Muscle of arm (tissue), 12 donors: Measurements from ENCODE around the gene ELMO1. TPM values are rescaled to one million over a fixed set of nuclear protein-coding genes. Genes with fewer than 3 reads are reported as not detected.

ENCODE experiments used
- DNase-seq: peaks from one replicate; pipeline ENCODE4 v3.0.0-alpha.2; 2013
- polyA plus RNA-seq, 12 donors: library from polyadenylated mRNA; unstranded; fragments of 120-200 nt; gene quantifications; one replicate each; pipeline ENCODE4 v1.2.1, GENCODE V29; 2013; ENCODE audit not compliant: insufficient read length in 12 of 12

ELMO1 gene
- polyA plus RNA-seq, 12 donors, result 20.7 to 36.5 (median 29.4) TPM; not detected in 1

GRCh38 chr7:37476428-37476827, 27.8 kb upstream of the ELMO1 start:
- no peak for DNase-seq

DNA sequence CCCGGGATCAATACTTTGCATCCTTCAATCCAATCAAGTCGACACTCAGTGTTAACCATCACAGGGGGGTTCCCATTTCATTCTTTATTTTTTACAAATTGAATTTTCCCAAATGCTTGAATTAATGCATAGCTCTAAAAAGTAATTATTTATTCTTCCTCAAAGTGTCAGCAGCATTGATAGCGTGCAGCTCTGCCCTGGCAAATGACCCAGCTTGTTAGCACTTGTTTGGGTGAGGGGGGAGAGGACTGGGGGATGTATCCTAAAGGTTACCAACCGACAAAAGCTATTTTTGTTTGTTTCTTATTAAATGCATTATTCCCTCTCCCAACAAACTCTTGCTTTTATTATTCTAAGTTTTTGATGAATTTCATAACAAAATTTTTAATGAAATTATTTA, 27.0 kb upstream of the ELMO1 start:
- no peak for DNase-seq

GRCh38 chr7:37471619-37472018, 23.0 kb upstream of the ELMO1 start:
- DNase-seq, result no peak

DNA sequence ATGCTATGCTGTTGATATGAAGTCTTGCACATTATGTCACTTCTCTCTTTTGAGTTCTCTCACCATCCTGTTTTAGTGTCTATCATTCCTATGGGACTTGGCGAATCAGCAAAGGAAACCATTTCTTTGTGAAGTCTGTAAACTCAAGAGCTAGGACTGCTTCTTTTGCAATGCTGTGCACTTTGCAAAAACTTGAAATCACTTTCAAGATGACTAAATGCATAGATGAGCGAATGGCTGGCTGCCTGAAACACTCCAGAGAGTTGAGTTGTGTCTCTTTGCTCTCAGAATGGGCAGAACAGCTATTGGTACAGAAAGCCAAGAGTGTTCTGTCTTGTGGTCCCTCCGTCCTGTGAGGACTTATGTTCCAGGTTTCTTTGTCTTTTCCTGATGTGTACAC, 18.3 kb upstream of the ELMO1 start:
- no peak for DNase-seq

- DNase-seq, result no peak
These were observed 13.5 kb upstream of the ELMO1 start for GRCh38 chr7:37462138-37462537.

GRCh38 chr7:37455081-37455480, 6.4 kb upstream of the ELMO1 start:
- no peak for DNase-seq

- DNase-seq, result no peak
These were observed 3.7 kb upstream of the ELMO1 start for GRCh38 chr7:37452346-37452745.

DNA sequence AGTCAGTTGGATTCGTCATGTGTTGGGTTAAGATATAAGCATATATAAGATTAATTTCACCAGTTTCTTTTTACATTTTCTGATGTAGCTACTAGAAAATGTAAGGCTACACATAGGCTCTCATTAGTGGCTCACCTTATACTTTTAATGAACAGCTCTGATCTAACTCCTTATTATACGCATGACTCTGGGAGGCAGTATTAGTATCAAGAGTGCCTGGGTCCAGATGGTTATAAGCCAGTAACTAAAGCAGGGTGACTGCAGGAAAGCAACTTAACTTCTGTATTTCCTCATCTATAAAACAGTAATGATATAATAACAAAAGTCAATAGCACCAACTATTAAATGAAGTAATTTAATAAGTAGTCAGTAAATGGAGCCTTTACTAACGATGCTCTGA, 1.4 kb upstream of the ELMO1 start:
- no peak for DNase-seq

DNA sequence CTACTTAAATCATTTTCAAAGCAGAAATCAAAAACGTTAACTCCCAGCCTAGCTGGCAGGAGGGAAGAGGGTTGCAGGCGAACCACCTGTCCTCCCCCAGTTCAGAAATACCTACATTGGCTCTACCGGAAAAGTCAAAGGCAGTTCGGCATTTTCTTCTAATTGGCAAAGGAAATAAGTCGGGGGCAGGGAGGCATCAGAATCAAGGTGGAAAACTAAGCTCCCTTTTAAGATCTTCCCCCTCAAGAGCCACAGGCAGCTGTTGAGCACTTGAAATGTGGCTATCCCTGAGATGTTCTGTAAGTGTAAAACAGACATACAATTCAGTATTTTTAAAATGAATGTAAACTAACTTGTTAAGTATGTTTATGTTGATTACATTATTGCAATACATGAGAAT, 957 bp upstream of the ELMO1 start:
- no peak for DNase-seq

GRCh38 chr7:37448011-37448635, 541 bp downstream of the ELMO1 start:
- no peak for DNase-seq

DNA sequence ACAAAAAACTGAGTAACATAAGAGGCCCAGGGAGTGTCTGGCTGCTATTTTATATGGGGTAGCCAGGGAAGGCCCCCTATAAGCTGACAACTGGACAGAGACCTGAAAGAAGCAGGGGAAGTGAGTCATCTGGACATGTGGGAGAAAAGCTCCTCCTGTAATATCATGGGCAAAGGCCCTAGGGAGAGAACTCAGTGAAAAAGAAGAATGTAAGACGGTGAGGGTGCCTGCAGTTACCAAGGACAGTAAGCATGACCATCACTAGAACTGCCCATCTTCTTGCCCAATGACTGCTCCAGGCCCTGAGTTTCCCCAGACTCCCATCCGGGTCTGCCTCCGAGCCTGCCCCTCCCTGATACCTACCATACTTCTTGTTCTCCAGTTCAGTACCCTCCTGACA, 2.3 kb downstream of the ELMO1 start:
- no peak for DNase-seq

GRCh38 chr7:37445790-37446189, 2.9 kb downstream of the ELMO1 start:
- DNase-seq, result no peak

DNA sequence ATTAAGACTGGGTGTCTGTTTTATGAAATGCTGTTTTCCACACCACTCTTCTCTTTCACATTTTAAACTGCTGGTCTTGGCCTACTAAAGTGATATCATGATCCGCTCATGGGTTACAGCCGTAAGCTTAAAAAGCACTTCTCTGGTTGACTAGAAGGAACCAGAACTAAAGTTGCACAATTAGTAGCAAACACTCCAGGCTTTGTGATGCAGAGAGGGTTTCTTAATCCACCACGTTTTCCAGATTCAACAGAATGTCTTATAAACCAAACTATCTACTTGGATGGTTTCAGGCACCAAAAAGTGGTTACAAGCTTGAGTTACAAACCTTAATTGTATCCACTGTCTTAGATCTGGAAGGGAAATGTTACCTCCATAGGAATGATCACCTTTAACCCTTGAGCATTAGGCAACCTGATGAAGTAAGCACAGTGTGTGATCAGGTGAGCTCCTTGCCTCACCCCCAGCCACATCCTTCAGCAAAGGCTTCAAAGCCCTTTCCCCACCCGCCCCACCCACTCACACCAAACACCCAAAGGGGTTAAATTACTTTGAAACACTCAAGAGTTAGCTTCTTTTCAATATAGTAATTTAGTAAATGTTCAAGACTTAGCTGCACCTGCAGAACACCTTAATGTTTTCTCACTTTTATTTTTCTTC, 3.5 kb downstream of the ELMO1 start:
- no peak for DNase-seq

- no peak for DNase-seq
These were observed 5.0 kb downstream of the ELMO1 start for GRCh38 chr7:37443627-37444026.

GRCh38 chr7:37442268-37442667, 6.4 kb downstream of the ELMO1 start:
- no peak for DNase-seq

DNA sequence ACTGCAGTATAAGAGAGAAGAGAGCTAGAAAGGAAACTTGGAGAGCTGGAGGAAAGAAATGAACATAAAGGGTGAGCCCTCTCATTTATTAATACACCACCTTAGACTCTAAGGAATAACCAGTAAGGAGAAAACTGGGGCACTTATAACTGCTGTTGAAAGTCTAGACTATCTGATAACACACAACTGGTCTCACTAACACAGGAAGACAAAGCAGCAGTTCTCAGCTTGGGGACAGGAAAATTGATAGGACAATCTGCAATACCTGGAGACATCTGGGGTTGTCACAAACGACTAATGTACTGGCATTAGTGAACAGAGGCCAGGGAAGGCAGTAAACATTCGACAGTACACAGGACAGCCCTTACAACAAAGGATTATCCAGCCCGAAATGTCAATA, 6.8 kb downstream of the ELMO1 start:
- DNase-seq, result no peak

- DNase-seq, result no peak
These were observed 7.3 kb downstream of the ELMO1 start for GRCh38 chr7:37441386-37441760.

- no peak for DNase-seq
These were observed 7.8 kb downstream of the ELMO1 start for GRCh38 chr7:37440738-37441385.

GRCh38 chr7:37439653-37440026, 9.0 kb downstream of the ELMO1 start:
- no peak for DNase-seq

GRCh38 chr7:37438906-37439652, 9.6 kb downstream of the ELMO1 start:
- no peak for DNase-seq

DNA sequence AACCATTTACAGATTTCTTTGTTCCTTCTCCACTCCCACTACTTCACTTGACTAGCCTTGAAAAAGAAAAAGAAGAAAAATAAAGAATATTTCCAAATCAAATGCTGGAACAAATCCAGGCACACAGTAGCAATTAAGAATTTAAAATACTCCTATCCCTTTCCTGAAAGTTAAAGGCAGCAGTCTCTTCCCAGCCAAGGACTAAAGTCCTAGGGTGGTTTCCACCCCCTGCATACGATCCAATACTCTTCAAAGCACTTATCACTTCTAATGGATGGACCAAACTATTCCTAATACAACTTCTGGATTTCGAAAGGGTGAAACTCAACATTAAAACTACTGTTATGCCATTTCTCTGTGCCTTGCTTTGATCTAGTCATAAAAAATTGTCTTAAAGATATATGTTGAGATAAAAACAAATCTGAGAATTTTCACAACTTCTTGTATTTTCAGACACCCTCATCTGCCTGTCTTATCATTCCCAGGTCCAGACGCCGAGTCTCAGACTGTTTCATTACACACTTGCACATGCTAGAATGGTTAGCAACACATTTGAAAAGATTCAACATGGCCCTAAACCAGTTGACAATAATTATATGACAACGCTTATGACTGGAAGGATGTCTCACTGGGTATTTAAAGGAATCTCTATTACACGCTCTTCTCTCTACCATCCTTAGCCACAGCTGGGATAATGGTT, 13.4 kb downstream of the ELMO1 start:
- DNase-seq, result no peak

GRCh38 chr7:37434529-37434928, 14.1 kb downstream of the ELMO1 start:
- no peak for DNase-seq
